NCI-H1092 (cell line): Measurements from ENCODE around the gene LALBA.
"Not testable (repeated sequence)": the region's sequence is repeated elsewhere in the genome, so short reads cannot be mapped to it uniquely, and the experiment has no call there.

Source experiments
- DNase-seq: peaks from one replicate; lab custom pipeline; 2025; lab: John Stamatoyannopoulos, UW

Gene LALBA

DNA sequence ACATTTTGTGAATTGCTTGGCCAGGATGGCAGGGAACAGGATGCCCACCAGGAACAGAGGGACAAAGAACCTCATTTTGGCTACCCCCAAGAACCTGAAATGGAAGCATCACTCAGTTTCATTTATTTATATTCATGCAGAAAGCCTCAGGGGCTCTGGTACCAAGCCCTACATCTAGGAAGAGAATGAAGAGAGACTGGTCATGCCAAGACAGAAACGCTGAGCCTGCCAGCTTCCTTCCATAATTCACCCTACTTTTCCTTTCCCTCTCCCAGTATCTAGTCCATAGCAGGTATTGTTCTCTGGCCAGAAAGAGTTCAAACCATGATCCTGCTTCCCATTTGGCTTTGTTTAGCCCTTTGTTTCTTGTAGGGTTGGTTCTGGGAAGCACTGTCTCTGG lies at the start of gene LALBA:
TSS of gene LALBA (minus strand) at position 101 of the 400 bp plus-strand sequence. CDS start at position 75, 26 bp downstream.
- DNase-seq, result no peak

- DNase-seq, result peak; percentile 19
These were observed 48.7 kb upstream of the LALBA start for GRCh38 chr12:48618541-48618940.

- no peak for DNase-seq
These were observed 45.8 kb upstream of the LALBA start for GRCh38 chr12:48615681-48616080.

DNA sequence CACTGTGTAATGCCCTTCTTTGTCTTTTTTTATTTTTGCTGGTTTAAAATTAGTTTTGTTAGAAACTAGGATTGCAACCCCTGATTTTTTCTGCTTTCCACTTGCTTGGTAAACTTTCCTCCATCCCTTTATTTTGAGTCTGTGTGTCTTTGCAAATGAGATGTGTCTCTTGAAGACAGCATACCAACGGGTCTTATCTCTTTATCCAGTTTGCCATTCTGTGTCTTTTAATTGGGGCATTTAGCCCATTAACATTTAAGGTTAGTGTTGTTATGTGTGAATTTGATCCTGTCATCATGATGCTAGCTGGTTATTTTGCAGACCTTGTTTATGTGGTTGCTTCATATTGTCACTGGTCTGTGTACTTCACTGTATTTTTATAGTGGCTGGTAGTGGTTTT lies 43.5 kb upstream of the LALBA start:
- DNase-seq, result no peak

GRCh38 chr12:48602192-48602989 lies 32.5 kb upstream of the LALBA start:
- DNase-seq, result no peak

GRCh38 chr12:48601013-48601756 lies 31.3 kb upstream of the LALBA start:
- DNase-seq, result no peak

GRCh38 chr12:48600552-48600951 lies 30.7 kb upstream of the LALBA start:
- no peak for DNase-seq

DNA sequence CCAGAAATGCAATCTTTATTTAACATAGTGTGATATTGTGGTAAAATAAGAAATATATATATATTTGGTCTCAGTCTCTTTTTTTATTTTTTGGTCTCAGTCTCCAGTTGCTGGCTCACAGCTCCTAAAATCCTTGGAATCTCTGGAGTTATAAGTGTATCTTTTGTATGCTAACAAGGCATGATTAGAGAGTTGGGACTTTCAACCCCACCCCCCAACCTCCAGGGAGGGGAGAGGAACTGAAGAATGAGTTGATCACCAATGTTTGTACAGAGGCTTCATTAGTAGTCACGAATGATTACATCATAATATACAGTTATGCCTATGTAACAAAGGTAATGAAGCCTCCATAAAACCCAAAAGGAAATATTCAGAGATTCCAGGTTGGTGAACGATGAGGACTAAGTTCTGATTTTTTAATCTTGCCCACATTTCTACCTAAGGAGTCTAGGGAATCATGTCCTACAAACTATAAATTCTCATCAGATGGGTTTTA lies 22.8 kb upstream of the LALBA start:
- no peak for DNase-seq

DNA sequence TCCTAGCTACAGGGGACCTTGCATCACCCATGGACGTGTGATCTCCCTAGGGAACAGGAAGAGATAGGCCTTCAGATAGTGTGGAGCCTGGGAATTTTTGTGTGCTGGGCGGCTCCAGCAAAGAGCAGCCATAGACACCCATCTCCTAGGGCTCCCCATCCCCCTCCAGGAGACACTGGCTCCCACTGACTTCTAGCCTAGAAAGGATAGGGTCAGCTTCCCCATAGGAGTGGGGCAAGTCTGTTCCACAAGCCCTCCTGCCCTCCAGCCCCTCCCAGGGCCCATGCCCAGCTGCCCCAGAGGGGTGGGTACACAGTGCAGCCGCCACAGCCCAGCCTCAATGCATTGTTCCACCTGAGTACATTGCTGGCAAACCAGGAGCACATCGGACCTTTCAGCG lies 16.5 kb upstream of the LALBA start:
- no peak for DNase-seq

GRCh38 chr12:48583728-48584127 lies 13.9 kb upstream of the LALBA start:
- no peak for DNase-seq

DNA sequence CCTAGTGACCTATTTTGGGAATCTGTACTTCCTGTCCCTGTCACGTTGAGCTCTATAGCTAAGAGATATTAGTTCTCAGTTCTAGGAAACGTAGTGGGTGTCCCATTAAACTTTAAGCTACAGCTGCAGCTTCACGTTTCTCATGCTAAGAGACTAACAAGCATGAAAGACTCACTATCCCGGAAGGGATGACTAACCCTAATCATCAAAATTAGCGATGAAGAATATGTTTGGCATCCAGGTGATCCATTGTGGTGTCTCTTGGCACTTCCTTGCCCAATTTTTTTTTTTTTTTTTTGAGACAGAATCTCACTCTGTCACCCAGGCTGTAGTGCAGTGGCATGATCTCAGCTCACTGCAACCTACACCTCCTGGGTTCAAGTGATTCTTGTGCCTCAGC lies 11.0 kb upstream of the LALBA start:
- no peak for DNase-seq

DNA sequence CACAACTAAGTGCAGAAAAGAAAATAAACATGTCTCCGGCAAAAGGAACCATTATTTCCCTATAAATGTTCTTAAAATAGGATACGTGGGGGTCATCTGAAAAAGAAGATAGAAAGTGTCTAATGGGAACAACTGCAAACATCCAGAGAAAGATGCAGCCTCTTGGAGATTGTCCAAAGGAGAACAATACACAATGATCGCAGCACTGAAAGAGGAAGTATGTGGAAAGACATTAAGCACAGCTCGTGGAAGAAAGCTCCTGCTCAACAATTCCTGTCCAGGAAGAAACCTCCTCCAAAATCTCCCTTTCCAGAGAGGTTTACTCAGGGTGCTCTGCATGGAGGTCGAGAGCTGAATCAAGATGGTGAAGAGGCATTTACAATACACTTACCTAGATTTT lies 2.5 kb upstream of the LALBA start:
- no peak for DNase-seq

DNA sequence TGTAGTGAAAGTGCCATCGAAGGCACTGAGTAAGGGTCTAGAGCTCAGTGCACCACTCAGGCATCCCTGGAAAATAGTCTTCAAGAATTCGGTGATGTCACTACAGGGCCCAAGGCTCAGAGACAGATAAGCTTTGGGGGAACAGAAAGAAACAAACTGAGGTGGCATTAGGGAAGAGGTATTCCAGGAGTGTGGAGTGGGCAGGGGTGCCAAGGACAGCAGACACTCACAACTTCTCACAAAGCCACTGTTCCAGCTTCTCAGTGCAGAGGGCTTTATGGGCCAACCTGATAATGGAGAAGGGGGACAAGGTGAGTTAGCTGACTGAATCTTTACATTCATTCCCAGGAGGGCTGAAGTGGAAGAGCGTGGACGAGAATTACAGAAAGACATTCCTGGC lies 2.1 kb downstream of the LALBA start:
- DNase-seq, result no peak

DNA sequence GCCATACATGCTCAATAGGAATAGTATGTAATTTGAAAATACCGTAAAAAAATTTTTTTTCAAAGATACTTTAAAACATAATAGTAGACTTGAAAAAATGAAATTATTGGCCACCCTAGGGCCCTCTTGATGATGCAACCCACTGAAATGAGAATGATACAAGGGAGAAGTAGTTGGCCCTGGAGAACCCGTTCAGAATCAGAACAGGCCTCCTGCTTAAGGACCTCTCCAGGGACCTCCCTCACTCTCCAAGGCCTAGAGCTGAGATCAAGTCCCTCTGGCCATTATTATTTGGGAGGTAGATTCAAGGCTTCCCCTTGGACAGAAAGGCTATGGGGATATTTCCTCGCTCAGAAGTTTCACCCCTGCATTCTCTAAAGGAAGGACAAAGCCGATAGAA lies 11.9 kb downstream of the LALBA start:
- no peak for DNase-seq

GRCh38 chr12:48556631-48557030 lies 13.2 kb downstream of the LALBA start:
- no peak for DNase-seq

DNA sequence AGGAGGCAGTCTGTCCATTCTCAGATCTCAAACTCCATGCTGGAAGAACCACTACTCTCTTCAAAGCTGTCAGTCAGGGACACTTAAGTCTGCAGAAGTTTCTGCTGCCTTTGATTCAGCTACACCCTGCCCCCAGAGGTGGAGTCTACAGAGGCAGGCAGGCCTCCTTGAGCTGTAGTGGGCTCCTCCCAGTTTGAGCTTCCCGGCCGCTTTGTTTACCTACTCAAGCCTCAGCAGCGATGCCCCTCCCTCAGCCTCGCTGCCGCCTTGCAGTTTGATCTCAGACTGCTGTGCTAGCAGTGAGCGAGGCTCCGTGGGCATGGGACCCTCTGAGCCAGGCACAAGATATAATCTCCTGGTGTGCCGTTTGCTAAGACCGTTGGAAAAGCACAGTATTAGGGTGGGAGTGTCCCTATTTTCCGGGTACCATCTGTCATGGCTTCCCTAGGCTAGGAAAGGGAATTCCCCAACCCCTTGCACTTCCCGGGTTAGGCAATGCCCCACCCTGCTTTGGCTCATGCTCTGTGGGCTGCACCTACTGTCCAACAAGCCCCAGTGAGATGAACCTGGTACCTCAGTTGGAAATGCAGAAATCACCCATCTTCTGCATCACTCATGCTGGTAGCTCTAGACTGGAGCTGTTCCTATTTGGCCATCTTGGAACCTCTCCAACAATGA lies 16.0 kb downstream of the LALBA start:
- DNase-seq, result not testable (repeated sequence)

GRCh38 chr12:48551636-48552035 lies 18.2 kb downstream of the LALBA start:
- not testable (repeated sequence) for DNase-seq

- DNase-seq, result not testable (repeated sequence)
These were observed 22.8 kb downstream of the LALBA start for GRCh38 chr12:48547012-48547411.

DNA sequence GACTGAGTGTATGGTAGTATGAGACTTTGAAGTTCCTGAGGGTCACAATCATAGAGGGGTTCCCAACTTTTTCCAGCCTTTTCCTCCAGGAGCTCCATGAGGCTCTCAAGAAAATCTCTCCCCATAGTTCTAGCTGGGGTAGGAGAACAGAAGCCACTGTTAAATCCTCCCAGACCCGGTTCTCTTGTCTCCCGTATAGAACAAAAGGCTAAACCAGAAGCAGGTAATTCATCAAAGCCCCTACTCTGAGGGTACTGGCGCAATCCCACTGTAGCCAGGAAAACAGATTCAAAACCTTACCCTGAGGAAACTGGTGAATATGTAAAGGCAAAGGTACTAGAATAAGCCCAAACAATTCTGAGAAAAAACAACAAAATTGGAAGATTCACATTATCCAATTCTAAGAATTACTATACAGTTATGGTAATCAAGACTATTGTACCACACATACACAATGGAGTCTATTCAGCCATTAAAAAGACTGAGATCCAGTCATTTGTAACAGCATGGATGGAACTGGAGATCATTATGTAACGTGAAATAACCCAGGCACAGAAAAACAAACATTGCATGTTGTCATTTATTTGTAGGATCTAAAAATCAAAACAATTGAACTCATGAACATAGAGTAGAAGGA lies 23.9 kb downstream of the LALBA start:
- no peak for DNase-seq

GRCh38 chr12:48542300-48542928 lies 27.4 kb downstream of the LALBA start:
- DNase-seq, result peak; percentile 31

- DNase-seq, result no peak
These were observed 33.2 kb downstream of the LALBA start for GRCh38 chr12:48536602-48537001.

DNA sequence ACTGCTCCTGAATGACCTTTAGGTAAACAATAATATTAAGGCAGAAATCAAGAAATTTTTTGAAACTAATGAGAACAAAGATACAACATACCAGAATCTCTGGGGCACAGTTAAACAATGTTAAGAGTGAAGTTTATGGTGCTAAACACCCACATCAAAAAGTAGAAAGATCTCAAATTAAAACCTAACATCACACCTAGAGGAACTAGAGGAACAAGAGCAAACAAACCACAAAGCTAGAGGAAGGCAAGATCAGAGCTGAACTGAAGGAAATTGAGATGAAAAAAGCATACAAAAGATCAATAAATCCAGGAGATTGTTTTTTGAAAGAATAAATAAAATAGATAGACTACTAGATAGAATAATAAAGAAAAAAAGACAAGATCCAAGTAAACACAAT lies 37.2 kb downstream of the LALBA start:
- no peak for DNase-seq
